ENCODE data around the gene ZNF652. TPM values are rescaled to one million over a fixed set of nuclear protein-coding genes. Genes with fewer than 3 reads are reported as not detected.

The ZNF652 gene
- total and polyA plus RNA-seq, 2 experiments from 2014 or later: 36.2 to 54.5 TPM

DNA sequence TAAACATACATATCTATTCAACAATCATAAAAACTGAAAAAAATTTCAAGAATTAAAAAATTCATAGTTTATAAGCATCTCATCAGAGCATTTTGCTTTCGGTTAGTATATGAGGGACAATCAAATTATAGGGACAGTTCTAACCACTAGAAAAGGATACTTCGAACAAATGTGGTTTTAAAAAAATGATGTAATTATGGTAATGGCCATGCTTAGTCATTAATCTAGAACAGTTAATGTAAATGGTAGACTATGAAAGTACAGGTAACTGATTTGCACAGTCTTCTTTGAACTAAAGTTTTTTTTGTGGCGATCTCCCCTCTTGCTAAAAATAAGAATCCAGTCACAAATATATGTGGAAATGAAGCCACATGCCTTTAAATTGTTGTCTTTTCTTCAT is 67.9 kb downstream of the ZNF652 start (continued):
- TF ChIP-seq, protein P1, sequence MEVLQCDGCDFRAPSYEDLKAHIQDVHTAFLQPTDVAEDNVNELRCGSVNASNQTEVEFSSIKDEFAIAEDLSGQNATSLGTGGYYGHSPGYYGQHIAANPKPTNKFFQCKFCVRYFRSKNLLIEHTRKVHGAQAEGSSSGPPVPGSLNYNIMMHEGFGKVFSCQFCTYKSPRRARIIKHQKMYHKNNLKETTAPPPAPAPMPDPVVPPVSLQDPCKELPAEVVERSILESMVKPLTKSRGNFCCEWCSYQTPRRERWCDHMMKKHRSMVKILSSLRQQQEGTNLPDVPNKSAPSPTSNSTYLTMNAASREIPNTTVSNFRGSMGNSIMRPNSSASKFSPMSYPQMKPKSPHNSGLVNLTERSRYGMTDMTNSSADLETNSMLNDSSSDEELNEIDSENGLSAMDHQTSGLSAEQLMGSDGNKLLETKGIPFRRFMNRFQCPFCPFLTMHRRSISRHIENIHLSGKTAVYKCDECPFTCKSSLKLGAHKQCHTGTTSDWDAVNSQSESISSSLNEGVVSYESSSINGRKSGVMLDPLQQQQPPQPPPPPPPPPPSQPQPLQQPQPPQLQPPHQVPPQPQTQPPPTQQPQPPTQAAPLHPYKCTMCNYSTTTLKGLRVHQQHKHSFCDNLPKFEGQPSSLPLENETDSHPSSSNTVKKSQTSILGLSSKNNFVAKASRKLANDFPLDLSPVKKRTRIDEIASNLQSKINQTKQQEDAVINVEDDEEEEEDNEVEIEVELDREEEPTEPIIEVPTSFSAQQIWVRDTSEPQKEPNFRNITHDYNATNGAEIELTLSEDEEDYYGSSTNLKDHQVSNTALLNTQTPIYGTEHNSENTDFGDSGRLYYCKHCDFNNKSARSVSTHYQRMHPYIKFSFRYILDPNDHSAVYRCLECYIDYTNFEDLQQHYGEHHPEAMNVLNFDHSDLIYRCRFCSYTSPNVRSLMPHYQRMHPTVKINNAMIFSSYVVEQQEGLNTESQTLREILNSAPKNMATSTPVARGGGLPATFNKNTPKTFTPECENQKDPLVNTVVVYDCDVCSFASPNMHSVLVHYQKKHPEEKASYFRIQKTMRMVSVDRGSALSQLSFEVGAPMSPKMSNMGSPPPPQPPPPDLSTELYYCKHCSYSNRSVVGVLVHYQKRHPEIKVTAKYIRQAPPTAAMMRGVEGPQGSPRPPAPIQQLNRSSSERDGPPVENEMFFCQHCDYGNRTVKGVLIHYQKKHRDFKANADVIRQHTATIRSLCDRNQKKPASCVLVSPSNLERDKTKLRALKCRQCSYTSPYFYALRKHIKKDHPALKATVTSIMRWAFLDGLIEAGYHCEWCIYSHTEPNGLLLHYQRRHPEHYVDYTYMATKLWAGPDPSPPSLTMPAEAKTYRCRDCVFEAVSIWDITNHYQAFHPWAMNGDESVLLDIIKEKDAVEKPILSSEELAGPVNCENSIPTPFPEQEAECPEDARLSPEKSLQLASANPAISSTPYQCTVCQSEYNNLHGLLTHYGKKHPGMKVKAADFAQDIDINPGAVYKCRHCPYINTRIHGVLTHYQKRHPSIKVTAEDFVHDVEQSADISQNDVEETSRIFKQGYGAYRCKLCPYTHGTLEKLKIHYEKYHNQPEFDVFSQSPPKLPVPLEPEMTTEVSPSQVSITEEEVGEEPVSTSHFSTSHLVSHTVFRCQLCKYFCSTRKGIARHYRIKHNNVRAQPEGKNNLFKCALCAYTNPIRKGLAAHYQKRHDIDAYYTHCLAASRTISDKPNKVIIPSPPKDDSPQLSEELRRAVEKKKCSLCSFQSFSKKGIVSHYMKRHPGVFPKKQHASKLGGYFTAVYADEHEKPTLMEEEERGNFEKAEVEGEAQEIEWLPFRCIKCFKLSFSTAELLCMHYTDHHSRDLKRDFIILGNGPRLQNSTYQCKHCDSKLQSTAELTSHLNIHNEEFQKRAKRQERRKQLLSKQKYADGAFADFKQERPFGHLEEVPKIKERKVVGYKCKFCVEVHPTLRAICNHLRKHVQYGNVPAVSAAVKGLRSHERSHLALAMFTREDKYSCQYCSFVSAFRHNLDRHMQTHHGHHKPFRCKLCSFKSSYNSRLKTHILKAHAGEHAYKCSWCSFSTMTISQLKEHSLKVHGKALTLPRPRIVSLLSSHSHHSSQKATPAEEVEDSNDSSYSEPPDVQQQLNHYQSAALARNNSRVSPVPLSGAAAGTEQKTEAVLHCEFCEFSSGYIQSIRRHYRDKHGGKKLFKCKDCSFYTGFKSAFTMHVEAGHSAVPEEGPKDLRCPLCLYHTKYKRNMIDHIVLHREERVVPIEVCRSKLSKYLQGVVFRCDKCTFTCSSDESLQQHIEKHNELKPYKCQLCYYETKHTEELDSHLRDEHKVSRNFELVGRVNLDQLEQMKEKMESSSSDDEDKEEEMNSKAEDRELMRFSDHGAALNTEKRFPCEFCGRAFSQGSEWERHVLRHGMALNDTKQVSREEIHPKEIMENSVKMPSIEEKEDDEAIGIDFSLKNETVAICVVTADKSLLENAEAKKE (CRISPR knock-in tag; IDR thresholded peaks at IDR 0.05): no peak
- TF ChIP-seq STAT1 (IDR thresholded peaks at IDR 0.05; ENCODE audit: unreplicated experiment) (no peak), NANOG (IDR thresholded peaks at IDR 0.05; ENCODE audit: borderline replicate concordance) (no peak), EZH2phosphoT487 (IDR thresholded peaks at IDR 0.05; ENCODE audit: unreplicated experiment) (no peak), ZNF114 (CRISPR knock-in tag; IDR thresholded peaks at IDR 0.05) (no peak)
- TF ChIP-seq, protein P2, sequence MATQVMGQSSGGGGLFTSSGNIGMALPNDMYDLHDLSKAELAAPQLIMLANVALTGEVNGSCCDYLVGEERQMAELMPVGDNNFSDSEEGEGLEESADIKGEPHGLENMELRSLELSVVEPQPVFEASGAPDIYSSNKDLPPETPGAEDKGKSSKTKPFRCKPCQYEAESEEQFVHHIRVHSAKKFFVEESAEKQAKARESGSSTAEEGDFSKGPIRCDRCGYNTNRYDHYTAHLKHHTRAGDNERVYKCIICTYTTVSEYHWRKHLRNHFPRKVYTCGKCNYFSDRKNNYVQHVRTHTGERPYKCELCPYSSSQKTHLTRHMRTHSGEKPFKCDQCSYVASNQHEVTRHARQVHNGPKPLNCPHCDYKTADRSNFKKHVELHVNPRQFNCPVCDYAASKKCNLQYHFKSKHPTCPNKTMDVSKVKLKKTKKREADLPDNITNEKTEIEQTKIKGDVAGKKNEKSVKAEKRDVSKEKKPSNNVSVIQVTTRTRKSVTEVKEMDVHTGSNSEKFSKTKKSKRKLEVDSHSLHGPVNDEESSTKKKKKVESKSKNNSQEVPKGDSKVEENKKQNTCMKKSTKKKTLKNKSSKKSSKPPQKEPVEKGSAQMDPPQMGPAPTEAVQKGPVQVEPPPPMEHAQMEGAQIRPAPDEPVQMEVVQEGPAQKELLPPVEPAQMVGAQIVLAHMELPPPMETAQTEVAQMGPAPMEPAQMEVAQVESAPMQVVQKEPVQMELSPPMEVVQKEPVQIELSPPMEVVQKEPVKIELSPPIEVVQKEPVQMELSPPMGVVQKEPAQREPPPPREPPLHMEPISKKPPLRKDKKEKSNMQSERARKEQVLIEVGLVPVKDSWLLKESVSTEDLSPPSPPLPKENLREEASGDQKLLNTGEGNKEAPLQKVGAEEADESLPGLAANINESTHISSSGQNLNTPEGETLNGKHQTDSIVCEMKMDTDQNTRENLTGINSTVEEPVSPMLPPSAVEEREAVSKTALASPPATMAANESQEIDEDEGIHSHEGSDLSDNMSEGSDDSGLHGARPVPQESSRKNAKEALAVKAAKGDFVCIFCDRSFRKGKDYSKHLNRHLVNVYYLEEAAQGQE (IDR thresholded peaks at IDR 0.05; ENCODE audit: unreplicated experiment): no peak
- TF ChIP-seq, protein P3, sequence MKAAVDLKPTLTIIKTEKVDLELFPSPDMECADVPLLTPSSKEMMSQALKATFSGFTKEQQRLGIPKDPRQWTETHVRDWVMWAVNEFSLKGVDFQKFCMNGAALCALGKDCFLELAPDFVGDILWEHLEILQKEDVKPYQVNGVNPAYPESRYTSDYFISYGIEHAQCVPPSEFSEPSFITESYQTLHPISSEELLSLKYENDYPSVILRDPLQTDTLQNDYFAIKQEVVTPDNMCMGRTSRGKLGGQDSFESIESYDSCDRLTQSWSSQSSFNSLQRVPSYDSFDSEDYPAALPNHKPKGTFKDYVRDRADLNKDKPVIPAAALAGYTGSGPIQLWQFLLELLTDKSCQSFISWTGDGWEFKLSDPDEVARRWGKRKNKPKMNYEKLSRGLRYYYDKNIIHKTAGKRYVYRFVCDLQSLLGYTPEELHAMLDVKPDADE (IDR thresholded peaks at IDR 0.05): no peak

Data from GM23338 (cell line).